GM12878 (cell line): ENCODE data around the gene CMSS1. TPM values are rescaled to one million over a fixed set of nuclear protein-coding genes. Genes with fewer than 3 reads are reported as not detected.

Source experiments
- ATAC-seq: fragments of 200-7000 bp; cut with Tn5 transposase; 3 replicates; pipeline ENCODE4 v1.9.1; 2020; ENCODE audit warnings: mild to moderate bottlenecking, moderate library complexity
- BruUV-seq: library from RNA; stranded (reverse); fragments of 400-500 nt; replicated peaks from 2 replicates; lab custom pipeline; 2021; lab: Mats Ljungman, UMichigan
- CTCF ChIA-PET: fragments of 300-600 bp; sonication (Branson Sonifier 250); formaldehyde crosslinking; extraction: SDS; loops from one replicate; lab custom pipeline; 2021; ENCODE audit warnings: inconsistent platforms; lab: Yijun Ruan, JAX
- POLR2A ChIA-PET: fragments of 350-600 bp; formaldehyde crosslinking; extraction: SDS; loops from one replicate; lab custom pipeline; 2021; ENCODE audit warnings: inconsistent platforms; lab: Charles Lee
- RAD21 ChIA-PET: fragments of 300-600 bp; sonication (Branson Sonifier 250); formaldehyde crosslinking; loops from one replicate; lab custom pipeline; 2023; ENCODE audit warnings: antibody characterized with exemption; ENCODE audit not compliant: unreplicated experiment; lab: Charles Lee
- SMC1A ChIA-PET: fragments of 300-600 bp; sonication (Branson Sonifier 250); formaldehyde crosslinking; loops from one replicate; lab custom pipeline; 2023; ENCODE audit not compliant: unreplicated experiment, uncharacterized antibody; lab: Charles Lee
- DNase-seq: peaks from one replicate; pipeline ENCODE4 v3.0.0-alpha.2; 2011; ENCODE audit warnings: low read depth, low spot score
- FAIRE-seq: peaks from 3 replicates; lab custom pipeline; 2011; peaks lifted over from hg19 to GRCh38; lab: Jason Lieb, UNC
- H2AFZ ChIP-seq: 2 replicates; pipeline ENCODE4 v1.6.0; 2011; ENCODE audit warnings: low read depth, low read length, control low read depth; ENCODE audit not compliant: control insufficient read depth
- H3K27ac ChIP-seq: 2 replicates; pipeline ENCODE4 v1.5.1; 2011; ENCODE audit warnings: control low read depth; ENCODE audit not compliant: control insufficient read depth, insufficient read depth
- H3K27me3 ChIP-seq, 2 experiments: replicated peaks in 1 of 2; 2 replicates each; pipeline versions ENCODE4 v1.6.0 to v1.6.1; 2011; ENCODE audit warnings: low read length in 1 of 2; ENCODE audit not compliant: control insufficient read depth in 2 of 2, insufficient read depth in 2 of 2
- H3K36me3 ChIP-seq, 2 experiments: 2 replicates each; pipeline ENCODE4 v1.5.1; 2011; ENCODE audit warnings: low read length in 1 of 2; ENCODE audit not compliant: control insufficient read depth in 2 of 2, insufficient read depth in 2 of 2
- H3K4me1 ChIP-seq: 2 replicates; pipeline ENCODE4 v1.6.1; 2011; ENCODE audit warnings: mild to moderate bottlenecking, low read length, moderate library complexity, mixed read lengths; ENCODE audit not compliant: control insufficient read depth, insufficient read depth
- H3K4me2 ChIP-seq: 2 replicates; pipeline ENCODE4 v1.6.0; 2011; ENCODE audit warnings: control low read depth; ENCODE audit not compliant: control insufficient read depth, insufficient read depth
- H3K4me3 ChIP-seq: fragments of 200-600 bp; sonication (generic); 2 replicates; pipeline ENCODE4 v1.5.1; 2016
- H3K79me2 ChIP-seq: 2 replicates; pipeline ENCODE4 v1.6.0; 2011; ENCODE audit warnings: low read length; ENCODE audit not compliant: control insufficient read depth, insufficient read depth
- H3K9ac ChIP-seq: 2 replicates; pipeline ENCODE4 v1.8.0; 2011; ENCODE audit warnings: low read length, control low read depth, mixed read lengths; ENCODE audit not compliant: control insufficient read depth, insufficient read depth
- H3K9me3 ChIP-seq: replicated peaks from 3 replicates; pipeline ENCODE4 v1.5.1; 2011; ENCODE audit warnings: mild to moderate bottlenecking, low read length; ENCODE audit not compliant: control insufficient read depth, insufficient read depth
- H4K20me1 ChIP-seq: 2 replicates; pipeline ENCODE4 v1.6.0; 2011; ENCODE audit not compliant: control insufficient read depth, insufficient read depth
- HCFC1 ChIP-seq: fragments of 150-350 bp; IDR thresholded peaks from 2 replicates; pipeline ENCODE4 v1.6.1; 2014; ENCODE audit warnings: low read length
- IRF4 ChIP-seq: IDR thresholded peaks from 2 replicates; pipeline ENCODE4 v1.6.1; 2011; ENCODE audit warnings: low read depth, low read length
- NBN ChIP-seq: fragments of 450-650 bp; IDR thresholded peaks from 2 replicates; pipeline ENCODE4 v1.6.1; 2016
- TARDBP ChIP-seq: IDR thresholded peaks from 2 replicates; pipeline ENCODE4 v1.6.1; 2016; ENCODE audit warnings: borderline replicate concordance
- WGBS: methylation state at CpG from one replicate; pipeline ENCODE4 v1.1.6; 2016; ENCODE audit warnings: low lambda C conversion rate; ENCODE audit not compliant: insufficient replicate concordance, insufficient coverage; ENCODE audit errors: missing lambda C conversion rate; 5-methylcytosine and 5-hydroxymethylcytosine counted together
- in situ Hi-C: fragments of 300-500 bp; cut with MboI; formaldehyde crosslinking; loops from 9 replicates; pipeline ENCODE4 v1.14.3; 2018; ENCODE audit warnings: mixed read lengths
- intact Hi-C: fragments of 100-400 bp; cut with micrococcal nuclease; formaldehyde crosslinking; loops from one replicate; pipeline ENCODE4 v1.14.2; 2022; ENCODE audit not compliant: unreplicated experiment
- polyA plus RNA-seq, 11 experiments: library from polyadenylated mRNA; depleted of rRNA in 4 of 11; unstranded in 6 of 11; stranded (reverse) in 5 of 11; fragments of >200 nt; fragmentation: Nextera tagmentation in 4 of 11; fragmentation: Illumina TruSeq in 1 of 11; extraction: Ambion mirVana in 4 of 11; extraction: Trizol in 1 of 11; gene quantifications; 1 replicate in 1 of 11; 2 replicates in 10 of 11; pipeline versions ENCODE4 v1.2.1 to v1.2.3, GENCODE V29; 2011 to 2016; ENCODE audit warnings: inconsistent platforms in 2 of 11, missing spikeins in 2 of 11, low read depth in 1 of 11
- total RNA-seq, 4 experiments: library from RNA; depleted of rRNA in 3 of 4; stranded (reverse); fragments of >200 nt in 3 of 4; fragmentation: Illumina TruSeq in 1 of 4; extraction: Trizol in 1 of 4; gene quantifications; 2 replicates each; pipeline versions ENCODE4 v1.2.1 to v1.2.3, GENCODE V29; 2013 to 2021
- TF ChIP-seq, protein P1 (sequence below): IDR thresholded peaks from 2 replicates; pipeline ENCODE4 v1.6.1; 2011; ENCODE audit warnings: borderline replicate concordance, low read depth, mild to moderate bottlenecking, moderate library complexity, mixed read lengths, low read length; ENCODE audit not compliant: insufficient read depth; ENCODE audit errors: extremely low read length
- TF ChIP-seq, protein P2 (sequence below): IDR thresholded peaks from 2 replicates; pipeline ENCODE4 v1.6.1; 2012; ENCODE audit warnings: mild to moderate bottlenecking, low read depth, low read length

CMSS1 gene
- total and polyA plus RNA-seq, 10 of the 15 experiments (the other 5 are each of a cell fraction or from before 2014, with no cell fraction given): 31.0 to 118 (median 70.1) TPM

DNA sequence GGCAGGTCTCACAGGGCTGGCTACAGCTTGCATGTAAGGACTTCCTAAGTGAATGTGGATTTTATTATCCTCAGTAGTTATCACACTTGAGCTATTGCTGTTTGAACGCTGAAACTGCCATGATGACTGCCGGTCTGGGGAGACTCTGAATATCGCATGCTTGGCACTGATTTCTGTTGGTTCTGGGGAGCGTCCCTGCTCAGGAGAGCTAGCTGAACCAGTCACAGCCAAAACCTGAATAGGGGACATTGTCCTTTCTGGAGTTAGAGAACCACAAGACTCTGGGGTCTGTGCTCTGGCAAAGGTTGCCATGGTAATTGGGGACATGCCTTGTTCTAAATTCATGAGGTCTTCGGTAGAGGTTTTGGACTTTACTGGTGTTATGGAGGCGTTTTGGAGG is 30.8 kb downstream of the CMSS1 start:
- DNase-seq: no peak
- no peaks in the 10 kb centered on the region for H3K36me3 ChIP-seq
- H3K27me3 ChIP-seq: no peaks in the 10 kb centered on the region
- H3K4me2 ChIP-seq: no peak overlapping the region
- no peaks in the 10 kb centered on the region for H4K20me1 ChIP-seq
- BruUV-seq: no TSS peak
- ChIA-PET RAD21 (no interaction called here), SMC1A (no interaction called here), CTCF (interaction anchor here (2.3 kb wide), 1 partner anchor 17 kb away, joined by 15 read pairs; no protein-coding TSS in a partner anchor), POLR2A (no interaction called here)
- ATAC-seq: no peak
- in situ Hi-C loops: no loop called here
- H3K4me1 ChIP-seq: peaks cover 11% of the 10 kb centered on the region; the same call in 1 of the 2 replicates
- FAIRE-seq: no peak
- H2AFZ ChIP-seq: no peak overlapping the region
- intact Hi-C loops: no loop called here
- H3K9ac ChIP-seq: no peak overlapping the region
- peaks cover 8% of the 10 kb centered on the region for H3K79me2 ChIP-seq
- no peak overlapping the region for H3K27ac ChIP-seq
- H3K4me3 ChIP-seq: no peak overlapping the region
- 97% methylated on average over 6 of the region's 6 CpGs for WGBS
- H3K9me3 ChIP-seq: no peaks in the 10 kb centered on the region; the same call in 2 of the 3 replicates
- TF ChIP-seq NBN (no peak), IRF4 (no peak), TARDBP (no peak), HCFC1 (no peak)
- TF ChIP-seq, protein P1, sequence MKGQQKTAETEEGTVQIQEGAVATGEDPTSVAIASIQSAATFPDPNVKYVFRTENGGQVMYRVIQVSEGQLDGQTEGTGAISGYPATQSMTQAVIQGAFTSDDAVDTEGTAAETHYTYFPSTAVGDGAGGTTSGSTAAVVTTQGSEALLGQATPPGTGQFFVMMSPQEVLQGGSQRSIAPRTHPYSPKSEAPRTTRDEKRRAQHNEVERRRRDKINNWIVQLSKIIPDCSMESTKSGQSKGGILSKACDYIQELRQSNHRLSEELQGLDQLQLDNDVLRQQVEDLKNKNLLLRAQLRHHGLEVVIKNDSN: no peak
- TF ChIP-seq, protein P2, sequence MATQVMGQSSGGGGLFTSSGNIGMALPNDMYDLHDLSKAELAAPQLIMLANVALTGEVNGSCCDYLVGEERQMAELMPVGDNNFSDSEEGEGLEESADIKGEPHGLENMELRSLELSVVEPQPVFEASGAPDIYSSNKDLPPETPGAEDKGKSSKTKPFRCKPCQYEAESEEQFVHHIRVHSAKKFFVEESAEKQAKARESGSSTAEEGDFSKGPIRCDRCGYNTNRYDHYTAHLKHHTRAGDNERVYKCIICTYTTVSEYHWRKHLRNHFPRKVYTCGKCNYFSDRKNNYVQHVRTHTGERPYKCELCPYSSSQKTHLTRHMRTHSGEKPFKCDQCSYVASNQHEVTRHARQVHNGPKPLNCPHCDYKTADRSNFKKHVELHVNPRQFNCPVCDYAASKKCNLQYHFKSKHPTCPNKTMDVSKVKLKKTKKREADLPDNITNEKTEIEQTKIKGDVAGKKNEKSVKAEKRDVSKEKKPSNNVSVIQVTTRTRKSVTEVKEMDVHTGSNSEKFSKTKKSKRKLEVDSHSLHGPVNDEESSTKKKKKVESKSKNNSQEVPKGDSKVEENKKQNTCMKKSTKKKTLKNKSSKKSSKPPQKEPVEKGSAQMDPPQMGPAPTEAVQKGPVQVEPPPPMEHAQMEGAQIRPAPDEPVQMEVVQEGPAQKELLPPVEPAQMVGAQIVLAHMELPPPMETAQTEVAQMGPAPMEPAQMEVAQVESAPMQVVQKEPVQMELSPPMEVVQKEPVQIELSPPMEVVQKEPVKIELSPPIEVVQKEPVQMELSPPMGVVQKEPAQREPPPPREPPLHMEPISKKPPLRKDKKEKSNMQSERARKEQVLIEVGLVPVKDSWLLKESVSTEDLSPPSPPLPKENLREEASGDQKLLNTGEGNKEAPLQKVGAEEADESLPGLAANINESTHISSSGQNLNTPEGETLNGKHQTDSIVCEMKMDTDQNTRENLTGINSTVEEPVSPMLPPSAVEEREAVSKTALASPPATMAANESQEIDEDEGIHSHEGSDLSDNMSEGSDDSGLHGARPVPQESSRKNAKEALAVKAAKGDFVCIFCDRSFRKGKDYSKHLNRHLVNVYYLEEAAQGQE: no peak
